Left kidney (tissue), 2 donors: ENCODE data around the gene KDSR. TPM values are rescaled to one million over a fixed set of nuclear protein-coding genes. Genes with fewer than 3 reads are reported as not detected.

Source experiments
- DNase-seq: peaks from one replicate; pipeline ENCODE4 v3.0.0-alpha.2; 2013
- polyA plus RNA-seq: library from polyadenylated mRNA; unstranded; fragments of 120-200 nt; gene quantifications from one replicate; pipeline ENCODE4 v1.2.1, GENCODE V29; 2013; ENCODE audit not compliant: insufficient read length

The KDSR gene
- polyA plus RNA-seq, 1 donor = 51.6 TPM

- DNase-seq = no peak
Measured at GRCh38 chr18:63306819-63307550, 60.0 kb downstream of the KDSR start.

GRCh38 chr18:63306249-63306648 lies 60.8 kb downstream of the KDSR start:
- no peak for DNase-seq

- no peak for DNase-seq
Measured at GRCh38 chr18:63303547-63303946, 63.5 kb downstream of the KDSR start.

- no peak for DNase-seq
Measured at GRCh38 chr18:63302636-63303405, 64.2 kb downstream of the KDSR start.

- DNase-seq = no peak
Measured at GRCh38 chr18:63302220-63302619, 64.8 kb downstream of the KDSR start.

- DNase-seq = no peak
Measured at GRCh38 chr18:63301434-63301833, 65.6 kb downstream of the KDSR start.

- DNase-seq = no peak
Measured at GRCh38 chr18:63299837-63300745, 66.9 kb downstream of the KDSR start.

- DNase-seq = no peak
Measured at GRCh38 chr18:63298400-63299365, 68.3 kb downstream of the KDSR start.

- no peak for DNase-seq
Measured at GRCh38 chr18:63297687-63298399, 69.2 kb downstream of the KDSR start.

- DNase-seq = no peak
Measured at GRCh38 chr18:63293935-63294334, 73.1 kb downstream of the KDSR start.

- DNase-seq = no peak
Measured at GRCh38 chr18:63292831-63293683, 73.9 kb downstream of the KDSR start.

GRCh38 chr18:63291278-63291677 lies 75.7 kb downstream of the KDSR start:
- no peak for DNase-seq

- DNase-seq = no peak
Measured at GRCh38 chr18:63290821-63291200, 76.2 kb downstream of the KDSR start.

- DNase-seq = no peak
Measured at GRCh38 chr18:63290166-63290820, 76.7 kb downstream of the KDSR start.

GRCh38 chr18:63288311-63288710 lies 78.7 kb downstream of the KDSR start:
- DNase-seq = no peak

GRCh38 chr18:63287691-63288220 lies 79.2 kb downstream of the KDSR start:
- DNase-seq = no peak

- DNase-seq = no peak
Measured at GRCh38 chr18:63286926-63287325, 80.1 kb downstream of the KDSR start.

GRCh38 chr18:63284827-63285733 lies 81.9 kb downstream of the KDSR start:
- no peak for DNase-seq
